GM12872 (cell line): ENCODE measurements around the gene SHROOM2.

ENCODE experiments used
- CTCF ChIP-seq: IDR thresholded peaks from 3 replicates; pipeline ENCODE4 v1.5.1; 2011; ENCODE audit warnings: low read depth, mild to moderate bottlenecking, low read length, moderate library complexity; ENCODE audit not compliant: insufficient read depth

SHROOM2 gene

GRCh38 chrX:9874483-9874882 is 88.3 kb downstream of the SHROOM2 start:
- no peak for TF ChIP-seq CTCF

GRCh38 chrX:9875801-9876200 is 89.6 kb downstream of the SHROOM2 start:
- no peak for TF ChIP-seq CTCF

- no peak for TF ChIP-seq CTCF
These were observed 90.0 kb downstream of the SHROOM2 start for GRCh38 chrX:9876201-9876600.

GRCh38 chrX:9878146-9878820 is 92.1 kb downstream of the SHROOM2 start:
- no peak for TF ChIP-seq CTCF

GRCh38 chrX:9880237-9880636 is 94.0 kb downstream of the SHROOM2 start:
- no peak for TF ChIP-seq CTCF

DNA sequence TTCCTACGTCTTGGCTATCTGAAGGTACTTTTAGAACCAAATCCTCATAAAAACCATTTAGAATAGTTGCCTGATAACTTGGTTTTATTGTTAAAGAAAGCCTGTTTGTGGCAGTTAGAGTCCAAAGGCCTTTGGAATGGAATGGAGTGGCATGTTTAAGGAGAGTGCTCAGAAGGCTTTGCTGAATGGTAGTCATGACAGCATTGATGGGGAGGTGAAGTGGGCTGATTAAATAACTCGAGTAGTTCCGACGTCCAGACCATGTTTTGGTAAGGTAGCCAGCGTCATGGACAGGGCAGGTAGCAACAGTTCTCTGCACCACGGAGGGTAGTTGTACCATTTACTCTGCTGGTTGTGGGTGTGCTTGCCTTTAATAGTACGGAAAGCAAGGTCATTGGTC is 94.6 kb downstream of the SHROOM2 start:
- no peak for TF ChIP-seq CTCF

- no peak for TF ChIP-seq CTCF
These were observed 96.6 kb downstream of the SHROOM2 start for GRCh38 chrX:9882669-9883446.
